SU-DHL-6 (cell line): ENCODE results near the gene UVSSA.

ENCODE experiments used
- H2AFZ ChIP-seq: fragments of 200-600 bp; sonication (generic); 2 replicates; pipeline ENCODE4 v1.6.1; 2014; ENCODE audit warnings: low read depth, mild to moderate bottlenecking, moderate library complexity, mixed read lengths, antibody characterized with exemption, low read length; ENCODE audit not compliant: severe bottlenecking
- H3F3A ChIP-seq: fragments of 200-600 bp; shearing (Covaris generic); 2 replicates; pipeline ENCODE4 v1.6.0; 2016; ENCODE audit warnings: antibody characterized with exemption, mild to moderate bottlenecking; ENCODE audit not compliant: insufficient read depth
- H3K27ac ChIP-seq: fragments of 200-600 bp; sonication (generic); 2 replicates; pipeline ENCODE4 v1.5.1; 2016; ENCODE audit warnings: low read depth, mild to moderate bottlenecking, low read length, moderate library complexity, mixed read lengths
- H3K27me3 ChIP-seq: fragments of 200-600 bp; sonication (generic), shearing (Covaris generic); 2 replicates; pipeline ENCODE4 v1.6.0; 2014; ENCODE audit warnings: mild to moderate bottlenecking, low read length
- H3K36me3 ChIP-seq: fragments of 200-600 bp; sonication (generic); 2 replicates; pipeline ENCODE4 v1.6.1; 2014; ENCODE audit warnings: mild to moderate bottlenecking, low read length, mixed read lengths
- H3K4me2 ChIP-seq: fragments of 300-600, 200-600 bp; shearing (Covaris generic), sonication (generic); 2 replicates; pipeline ENCODE4 v1.6.0; 2014; ENCODE audit warnings: low read length, low read depth, mild to moderate bottlenecking; ENCODE audit not compliant: poor library complexity, severe bottlenecking
- H3K4me3 ChIP-seq: fragments of 200-600 bp; sonication (generic); 2 replicates; pipeline ENCODE4 v1.5.1; 2014; ENCODE audit warnings: antibody characterized with exemption, low read length, mild to moderate bottlenecking, mixed read lengths; ENCODE audit not compliant: insufficient read depth, poor library complexity, severe bottlenecking
- H3K79me2 ChIP-seq: fragments of 200-600 bp; sonication (generic); 2 replicates; pipeline ENCODE4 v1.6.1; 2014; ENCODE audit warnings: mild to moderate bottlenecking, low read length, moderate library complexity; ENCODE audit not compliant: insufficient read depth
- H3K9ac ChIP-seq: fragments of 200-600 bp; sonication (generic); 2 replicates; pipeline ENCODE4 v1.7.0; 2014; ENCODE audit warnings: mild to moderate bottlenecking, low read length
- H3K9me2 ChIP-seq: fragments of 200-600 bp; sonication (generic); replicated peaks from 2 replicates; pipeline ENCODE4 v1.6.1; 2014; ENCODE audit warnings: low read length; ENCODE audit not compliant: insufficient read depth
- H3K9me3 ChIP-seq: fragments of 200-600 bp; sonication (generic); 2 replicates; pipeline ENCODE4 v1.6.1; 2014; ENCODE audit warnings: low read length, mixed read lengths; ENCODE audit not compliant: insufficient read depth
- H4K20me1 ChIP-seq: fragments of 200-600 bp; sonication (generic); 2 replicates; pipeline ENCODE4 v1.6.1; 2014; ENCODE audit warnings: low read depth, mild to moderate bottlenecking, antibody characterized with exemption, low read length, moderate library complexity, mixed read lengths
- EZH2phosphoT487 ChIP-seq: fragments of 200-600 bp; sonication (generic), shearing (Covaris generic); conservative IDR thresholded peaks from 2 replicates; pipeline ENCODE4 v1.6.1; 2018; ENCODE audit warnings: mild to moderate bottlenecking, antibody characterized with exemption, low read length, moderate library complexity, mixed read lengths
- TF ChIP-seq, protein P1 (sequence below): fragments of 200-600 bp; sonication (generic); IDR thresholded peaks from one replicate; pipeline ENCODE4 v1.5.1; 2017; ENCODE audit warnings: antibody characterized with exemption, mild to moderate bottlenecking, low read length, moderate library complexity; ENCODE audit not compliant: insufficient read depth, poor library complexity, severe bottlenecking

Gene UVSSA

DNA sequence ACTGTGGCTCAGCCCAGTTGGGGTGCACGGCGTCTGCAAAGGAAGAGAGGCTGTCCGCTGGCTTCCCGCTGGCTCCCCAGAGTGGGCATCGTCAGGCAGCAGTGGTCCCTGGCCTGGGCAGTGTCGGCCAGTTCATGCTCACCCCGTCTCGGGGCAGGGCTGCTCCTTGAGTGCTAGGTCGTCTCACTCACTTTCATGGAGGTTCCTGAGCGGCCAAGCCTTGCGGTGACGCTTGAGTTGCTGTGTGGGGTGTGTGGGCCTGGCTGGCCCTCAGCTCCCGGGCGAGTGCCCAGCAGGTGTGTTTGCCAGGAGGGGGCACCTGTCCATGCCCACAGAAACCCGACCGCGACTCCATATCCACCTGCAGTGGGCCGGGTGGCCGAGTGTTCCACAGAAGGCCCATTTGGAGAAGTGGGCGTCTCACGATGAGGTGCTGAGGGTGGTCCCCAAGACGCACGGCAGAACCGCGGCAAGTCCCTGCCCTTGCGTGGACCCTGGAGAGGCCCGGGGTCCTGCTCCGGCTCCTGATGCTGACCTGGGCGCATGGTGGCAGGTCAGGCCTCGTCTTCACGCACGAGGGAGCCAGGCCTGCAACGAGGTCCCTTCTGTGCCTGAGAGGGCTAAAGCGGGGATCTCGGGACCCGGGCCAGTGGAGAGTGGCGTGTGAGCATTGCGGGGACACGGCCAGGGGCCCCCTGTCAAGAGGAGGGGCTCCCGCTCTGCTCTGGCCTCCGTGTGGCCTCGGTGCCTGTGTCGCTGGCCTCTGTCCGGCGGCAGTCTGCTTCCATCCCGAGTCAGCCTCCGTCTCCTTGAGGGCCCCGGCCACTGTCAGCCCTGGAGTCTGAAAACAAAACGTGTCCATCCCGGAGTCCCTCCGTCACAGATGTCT is 18.5 kb upstream of the UVSSA start:
- no peak overlapping the region for H3K27ac ChIP-seq
- no peaks in the 10 kb centered on the region for H4K20me1 ChIP-seq
- H3K9ac ChIP-seq, result no peak overlapping the region
- no peak overlapping the region for H2AFZ ChIP-seq
- H3K9me3 ChIP-seq, result no peaks in the 10 kb centered on the region
- no peaks in the 10 kb centered on the region for H3K79me2 ChIP-seq
- H3K9me2 ChIP-seq, result no peaks in the 10 kb centered on the region
- H3K4me2 ChIP-seq, result no peak overlapping the region
- no peaks in the 10 kb centered on the region for H3F3A ChIP-seq
- H3K36me3 ChIP-seq, result no peaks in the 10 kb centered on the region
- H3K4me3 ChIP-seq, result no peak overlapping the region
- no peaks in the 10 kb centered on the region for H3K27me3 ChIP-seq
- TF ChIP-seq, protein P1, sequence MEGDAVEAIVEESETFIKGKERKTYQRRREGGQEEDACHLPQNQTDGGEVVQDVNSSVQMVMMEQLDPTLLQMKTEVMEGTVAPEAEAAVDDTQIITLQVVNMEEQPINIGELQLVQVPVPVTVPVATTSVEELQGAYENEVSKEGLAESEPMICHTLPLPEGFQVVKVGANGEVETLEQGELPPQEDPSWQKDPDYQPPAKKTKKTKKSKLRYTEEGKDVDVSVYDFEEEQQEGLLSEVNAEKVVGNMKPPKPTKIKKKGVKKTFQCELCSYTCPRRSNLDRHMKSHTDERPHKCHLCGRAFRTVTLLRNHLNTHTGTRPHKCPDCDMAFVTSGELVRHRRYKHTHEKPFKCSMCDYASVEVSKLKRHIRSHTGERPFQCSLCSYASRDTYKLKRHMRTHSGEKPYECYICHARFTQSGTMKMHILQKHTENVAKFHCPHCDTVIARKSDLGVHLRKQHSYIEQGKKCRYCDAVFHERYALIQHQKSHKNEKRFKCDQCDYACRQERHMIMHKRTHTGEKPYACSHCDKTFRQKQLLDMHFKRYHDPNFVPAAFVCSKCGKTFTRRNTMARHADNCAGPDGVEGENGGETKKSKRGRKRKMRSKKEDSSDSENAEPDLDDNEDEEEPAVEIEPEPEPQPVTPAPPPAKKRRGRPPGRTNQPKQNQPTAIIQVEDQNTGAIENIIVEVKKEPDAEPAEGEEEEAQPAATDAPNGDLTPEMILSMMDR, result no peak
- no peak for TF ChIP-seq EZH2phosphoT487

GRCh38 chr4:1329408-1330371 is 17.3 kb upstream of the UVSSA start:
- no peaks in the 10 kb centered on the region for H3K36me3 ChIP-seq
- H4K20me1 ChIP-seq, result no peaks in the 10 kb centered on the region
- H3K9me2 ChIP-seq, result no peaks in the 10 kb centered on the region
- H3K4me2 ChIP-seq, result no peak overlapping the region
- no peak overlapping the region for H3K27ac ChIP-seq
- no peak overlapping the region for H3K4me3 ChIP-seq
- H3K9me3 ChIP-seq, result no peaks in the 10 kb centered on the region
- no peaks in the 10 kb centered on the region for H3K79me2 ChIP-seq
- H2AFZ ChIP-seq, result no peak overlapping the region
- no peak overlapping the region for H3K9ac ChIP-seq
- no peaks in the 10 kb centered on the region for H3K27me3 ChIP-seq
- no peaks in the 10 kb centered on the region for H3F3A ChIP-seq
- TF ChIP-seq EZH2phosphoT487, result no peak
- TF ChIP-seq, protein P1, result no peak

DNA sequence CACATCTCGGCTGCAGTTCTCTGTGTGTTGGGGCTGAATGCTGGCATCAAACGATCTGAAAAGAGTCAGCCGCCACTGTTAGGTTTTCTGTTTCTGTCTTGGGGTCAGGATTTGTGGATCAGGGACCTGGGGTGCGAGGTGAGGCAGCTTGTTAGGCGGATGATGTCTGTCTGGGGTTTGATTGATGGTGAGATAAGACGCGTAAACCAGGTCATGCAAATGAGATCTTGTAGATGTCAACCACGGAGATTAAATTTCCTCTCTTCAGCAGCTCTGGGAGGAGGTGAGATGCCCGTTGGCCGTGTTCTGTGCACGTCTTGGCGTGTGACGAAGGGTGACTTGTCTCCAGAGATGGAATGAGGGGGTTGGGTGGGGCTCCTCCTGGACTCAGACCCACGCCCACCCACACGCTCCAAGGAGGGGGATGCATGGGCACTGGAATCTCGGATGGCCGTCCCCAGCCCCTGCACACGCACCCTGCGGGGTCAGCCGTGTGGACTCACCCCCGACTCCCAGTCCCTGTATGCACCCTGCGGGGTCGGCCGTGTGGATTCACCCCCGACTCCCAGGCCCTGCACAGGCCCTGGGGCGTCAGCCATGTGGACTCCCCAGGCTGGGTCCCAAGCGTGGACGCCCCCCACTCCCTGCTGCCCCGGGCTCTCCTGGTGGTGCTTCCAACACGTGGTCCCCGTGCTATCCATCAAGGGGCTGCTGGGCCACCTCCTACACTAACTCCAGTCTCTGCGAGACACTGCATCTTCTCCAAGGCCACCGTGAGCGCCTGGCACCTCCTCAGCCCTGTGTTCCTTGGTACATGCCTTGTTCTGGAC is 16.0 kb upstream of the UVSSA start:
- Histone ChIP-seq H3K9ac (no peak overlapping the region), H3K79me2 (no peaks in the 10 kb centered on the region), H3K36me3 (no peaks in the 10 kb centered on the region), H3K4me2 (no peak overlapping the region), H3K4me3 (no peak overlapping the region), H3F3A (no peaks in the 10 kb centered on the region), H3K27ac (no peak overlapping the region), H3K9me3 (no peaks in the 10 kb centered on the region), H2AFZ (no peak overlapping the region), H4K20me1 (no peaks in the 10 kb centered on the region), H3K9me2 (no peaks in the 10 kb centered on the region), H3K27me3 (no peaks in the 10 kb centered on the region)
- TF ChIP-seq EZH2phosphoT487, result no peak
- TF ChIP-seq, protein P1, result no peak
